Calu3 (cell line): ENCODE measurements around the gene SMIM5. TPM values are rescaled to one million over a fixed set of nuclear protein-coding genes. Genes with fewer than 3 reads are reported as not detected.
A peak's percentile ranks its signal among the peaks of the same experiment; 100 is the strongest.

Source experiments
- BruUV-seq: library from RNA; stranded (reverse); fragments of 400-500 nt; replicated peaks from 2 replicates; lab custom pipeline; 2021; lab: Mats Ljungman, UMichigan
- CTCF ChIA-PET: fragments of 300-600 bp; sonication (Branson Sonifier 250); formaldehyde crosslinking; loops from one replicate; lab custom pipeline; 2022; ENCODE audit warnings: antibody characterized with exemption; lab: Charles Lee
- DNase-seq: peaks from one replicate; pipeline ENCODE4 v3.0.0; 2022
- H3K27ac Mint-ChIP-seq: one replicate; pipeline ENCODE4 v1.8.0; 2022; ENCODE audit warnings: mixed read lengths; ENCODE audit not compliant: unreplicated experiment
- H3K27me3 Mint-ChIP-seq: one replicate; pipeline ENCODE4 v1.8.0; 2022; ENCODE audit warnings: mixed read lengths; ENCODE audit not compliant: unreplicated experiment
- H3K36me3 Mint-ChIP-seq: one replicate; pipeline ENCODE4 v1.8.0; 2022; ENCODE audit warnings: mild to moderate bottlenecking, moderate library complexity, mixed read lengths; ENCODE audit not compliant: insufficient read depth, unreplicated experiment
- H3K4me1 Mint-ChIP-seq: one replicate; pipeline ENCODE4 v1.8.0; 2022; ENCODE audit warnings: mild to moderate bottlenecking, low read depth, mixed read lengths; ENCODE audit not compliant: unreplicated experiment
- H3K4me3 Mint-ChIP-seq: one replicate; pipeline ENCODE4 v1.8.0; 2022; ENCODE audit warnings: mild to moderate bottlenecking, low read depth, moderate library complexity, mixed read lengths; ENCODE audit not compliant: unreplicated experiment
- H3K9me3 Mint-ChIP-seq: one replicate; pipeline ENCODE4 v1.8.0; 2022; ENCODE audit warnings: low read depth, mixed read lengths; ENCODE audit not compliant: unreplicated experiment
- CTCF ChIP-seq: fragments of 200-600 bp; IDR thresholded peaks from one replicate; pipeline ENCODE4 v1.8.0; 2022; ENCODE audit warnings: antibody characterized with exemption; ENCODE audit not compliant: unreplicated experiment
- intact Hi-C: fragments of 100-400 bp; cut with micrococcal nuclease; formaldehyde crosslinking; loops from one replicate; pipeline ENCODE4 v1.10.0; 2022; ENCODE audit not compliant: unreplicated experiment
- total RNA-seq: library from RNA; stranded (reverse); gene quantifications from 2 replicates; pipeline ENCODE4 v1.2.3, GENCODE V29; 2022

Gene SMIM5
- total RNA-seq, 1 experiment from 2014 or later: 1.9 TPM

GRCh38 chr17:75588596-75589011 is 44.6 kb upstream of the SMIM5 start:
- Mint-ChIP-seq H3K27ac (no peak overlapping the region), H3K4me1 (no peaks in the 10 kb centered on the region), H3K27me3 (peaks cover 15% of the 10 kb centered on the region), H3K4me3 (peak overlapping the region; percentile 64), H3K9me3 (no peaks in the 10 kb centered on the region), H3K36me3 (peaks cover 9% of the 10 kb centered on the region)
- TF ChIP-seq CTCF: no peak
- BruUV-seq: TSS peak; percentile 80
- CTCF ChIA-PET: interaction anchor here (0.5 to 1.5 kb wide), 6 partner anchors 11 to 72 kb away, joined by 3 to 5 read pairs (median 4); partner anchors contain the start of genes SMIM5 and TSEN54
- intact Hi-C loops: loop anchor here (5.0 to 10.0 kb wide), 2 partner anchors 71 to 164 kb away; partner anchors contain the start of genes CASKIN2 and TSEN54
- DNase-seq: no peak

DNA sequence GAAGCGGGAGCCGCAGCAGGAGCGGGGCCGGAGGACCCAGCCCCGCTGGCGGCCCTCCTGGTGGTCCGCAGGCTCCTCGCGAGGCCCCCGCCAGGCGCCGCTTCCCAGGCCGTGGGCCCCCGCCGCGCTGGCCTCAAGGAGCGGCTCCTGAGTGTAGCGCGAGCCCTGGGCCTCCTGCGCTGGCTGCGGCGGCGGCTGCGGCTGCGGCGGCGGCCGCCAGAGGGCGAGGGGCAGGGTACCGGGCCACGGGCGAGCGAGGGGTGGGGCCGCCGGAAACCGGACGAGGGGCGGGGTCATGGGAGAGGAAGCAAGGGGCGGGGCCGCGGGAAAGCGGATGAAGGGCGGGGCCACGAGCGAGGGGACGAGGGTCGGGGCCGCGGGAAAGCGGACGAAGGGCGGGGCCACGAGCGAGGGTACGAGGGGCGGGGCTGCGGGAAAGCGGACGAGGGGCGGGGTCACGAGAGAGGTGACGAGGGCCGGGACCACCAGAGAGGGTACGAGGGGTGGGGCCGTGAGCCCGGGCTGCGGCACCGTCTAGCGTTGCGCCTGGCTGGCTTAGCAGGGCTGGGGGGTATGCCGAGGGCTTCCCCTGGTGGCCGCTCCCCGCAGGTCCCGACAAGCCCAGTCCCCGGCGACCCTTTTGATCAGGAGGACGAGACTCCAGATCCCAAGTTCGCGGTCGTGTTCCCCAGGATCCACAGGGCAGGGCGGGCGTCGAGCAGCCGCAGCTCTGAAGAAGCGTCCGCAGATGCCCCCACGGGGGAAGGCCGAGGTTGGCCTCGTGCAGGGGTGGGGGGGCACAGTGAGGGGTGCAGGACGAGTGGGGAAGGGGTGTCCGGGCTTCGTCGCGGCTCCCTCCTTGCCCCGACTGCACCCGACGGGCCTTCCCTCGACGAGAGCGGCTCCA is 44.0 kb upstream of the SMIM5 start:
- no peaks in the 10 kb centered on the region for H3K4me1 Mint-ChIP-seq
- CTCF ChIA-PET: interaction anchor here (0.8 to 2.9 kb wide), 3 partner anchors 12 to 47 kb away, joined by 3 to 12 read pairs (median 4); no protein-coding TSS in a partner anchor
- no peaks in the 10 kb centered on the region for H3K9me3 Mint-ChIP-seq
- H3K27ac Mint-ChIP-seq: no peak overlapping the region
- peaks cover 7% of the 10 kb centered on the region for H3K36me3 Mint-ChIP-seq
- H3K4me3 Mint-ChIP-seq: peak overlapping the region; percentile 64
- peak; percentile 95 for DNase-seq
- BruUV-seq: no TSS peak
- H3K27me3 Mint-ChIP-seq: peaks cover 15% of the 10 kb centered on the region
- intact Hi-C loops: loop anchor here (5.0 to 10.0 kb wide), 2 partner anchors 72 to 164 kb away; partner anchors contain the start of genes CASKIN2 and TSEN54
- TF ChIP-seq CTCF: peak; percentile 61

DNA sequence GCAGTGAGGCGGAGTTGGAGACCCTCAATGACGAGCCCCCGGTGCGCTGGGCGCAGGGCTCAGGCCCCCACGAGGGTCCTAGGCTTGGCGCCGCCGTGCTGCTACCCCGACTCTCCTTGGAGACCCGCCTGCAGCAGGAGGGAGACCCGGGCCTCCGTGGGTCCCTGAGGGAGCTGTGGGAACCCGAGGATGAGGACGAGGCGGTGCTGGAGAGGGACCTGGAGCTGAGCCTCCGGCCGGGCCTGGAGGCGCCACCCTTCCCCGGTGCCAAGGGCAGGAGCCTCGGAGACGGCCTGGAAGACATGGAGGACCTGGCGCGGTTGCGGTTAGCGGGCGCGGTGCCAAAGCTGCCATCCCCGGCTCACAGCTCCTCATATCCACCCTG is 43.3 kb upstream of the SMIM5 start:
- Mint-ChIP-seq H3K4me1 (no peaks in the 10 kb centered on the region), H3K4me3 (no peak overlapping the region), H3K36me3 (peaks cover 5% of the 10 kb centered on the region), H3K27ac (no peak overlapping the region), H3K27me3 (peaks cover 15% of the 10 kb centered on the region), H3K9me3 (no peaks in the 10 kb centered on the region)
- no peak for DNase-seq
- BruUV-seq: no TSS peak
- intact Hi-C loops: loop anchor here (5.0 to 10.0 kb wide), 2 partner anchors 73 to 165 kb away; partner anchors contain the start of genes CASKIN2 and TSEN54
- TF ChIP-seq CTCF: no peak
- CTCF ChIA-PET: interaction anchor here (0.6 to 2.9 kb wide), 3 partner anchors 11 to 196 kb away, joined by 3 to 12 read pairs (median 5); partner anchors contain the start of gene LLGL2

GRCh38 chr17:75590314-75590761 is 42.9 kb upstream of the SMIM5 start:
- no peaks in the 10 kb centered on the region for H3K4me1 Mint-ChIP-seq
- H3K9me3 Mint-ChIP-seq: no peaks in the 10 kb centered on the region
- no peak overlapping the region for H3K4me3 Mint-ChIP-seq
- no peak overlapping the region for H3K27ac Mint-ChIP-seq
- DNase-seq: no peak
- TF ChIP-seq CTCF: no peak
- CTCF ChIA-PET: interaction anchor here (0.6 to 2.9 kb wide), 3 partner anchors 11 to 196 kb away, joined by 3 to 12 read pairs (median 5); partner anchors contain the start of gene LLGL2
- H3K27me3 Mint-ChIP-seq: peaks cover 15% of the 10 kb centered on the region
- intact Hi-C loops: no loop called here
- TSS peak; percentile 13 for BruUV-seq
- H3K36me3 Mint-ChIP-seq: peaks cover 5% of the 10 kb centered on the region
